Esophagus (tissue), 2 donors: ENCODE data around the gene RGS5. TPM values are rescaled to one million over a fixed set of nuclear protein-coding genes. Genes with fewer than 3 reads are reported as not detected.

Source experiments
- H3K27ac ChIP-seq, 2 donors: one replicate each; pipeline ENCODE4 v1.5.1; 2013; ENCODE audit warnings: low read depth in 2 of 2, mild to moderate bottlenecking in 2 of 2, inconsistent platforms in 1 of 2, low read length in 1 of 2, moderate library complexity in 1 of 2
- H3K27me3 ChIP-seq, 2 donors: one replicate each; pipeline ENCODE4 v1.6.1; 2013; ENCODE audit warnings: low read length in 2 of 2, control low read depth in 1 of 2, mild to moderate bottlenecking in 1 of 2; ENCODE audit not compliant: insufficient read depth in 2 of 2, control insufficient read depth in 1 of 2
- H3K36me3 ChIP-seq, 2 donors: one replicate each; pipeline ENCODE4 v1.6.1; 2013; ENCODE audit warnings: low read length in 1 of 2; ENCODE audit not compliant: control insufficient read depth in 2 of 2, insufficient read depth in 2 of 2
- H3K4me1 ChIP-seq, 2 donors: one replicate each; pipeline ENCODE4 v1.6.1; 2013; ENCODE audit warnings: low read length in 1 of 2; ENCODE audit not compliant: control insufficient read depth in 2 of 2, insufficient read depth in 2 of 2
- H3K4me3 ChIP-seq, 2 donors: one replicate each; pipeline ENCODE4 v1.5.1; 2013; ENCODE audit warnings: low read length in 2 of 2, mild to moderate bottlenecking in 2 of 2, low read depth in 1 of 2, moderate library complexity in 1 of 2
- H3K9me3 ChIP-seq, 2 donors: one replicate each; pipeline ENCODE4 v1.6.1; 2013; ENCODE audit warnings: mild to moderate bottlenecking in 2 of 2, low read depth in 1 of 2, low read length in 1 of 2, moderate library complexity in 1 of 2; ENCODE audit not compliant: control insufficient read depth in 2 of 2, insufficient read depth in 1 of 2
- WGBS, 2 donors: extraction: QIAGEN DNeasy Blood & Tissue Kit; methylation state at CpG; one replicate each; pipeline ENCODE4 v1.1.7; 2013; 5-methylcytosine and 5-hydroxymethylcytosine counted together
- polyA plus RNA-seq, 2 donors: library from polyadenylated mRNA; stranded (reverse); fragments of 200-250 nt; gene quantifications; one replicate each; pipeline ENCODE4 v1.2.3, GENCODE V29; 2013
- donor health status: healthy with polysubstance abuse.
- donor health status: Bipolar disorder and iron deficiency.

The RGS5 gene
- polyA plus RNA-seq, 2 donors = 7.1 to 10.8 TPM

GRCh38 chr1:163227126-163227525 lies 24.4 kb upstream of the RGS5 start:
- WGBS, 2 donors = 71 to 88% methylated on average over 1 of the region's 1 CpG
- Histone ChIP-seq H3K4me3 (no peak overlapping the region), H3K9me3 (no peaks in the 10 kb centered on the region), H3K27ac (no peak overlapping the region), H3K27me3 (no peaks in the 10 kb centered on the region), H3K36me3 (no peaks in the 10 kb centered on the region), H3K4me1 (no peaks in the 10 kb centered on the region)

GRCh38 chr1:163213626-163214025 lies 10.9 kb upstream of the RGS5 start:
- H3K4me1 ChIP-seq = no peaks in the 10 kb centered on the region
- H3K27ac ChIP-seq = no peak overlapping the region
- H3K9me3 ChIP-seq = no peaks in the 10 kb centered on the region
- H3K27me3 ChIP-seq = no peaks in the 10 kb centered on the region
- no peak overlapping the region for H3K4me3 ChIP-seq
- no peaks in the 10 kb centered on the region for H3K36me3 ChIP-seq
- 76 to 84% methylated on average over 4 of the region's 4 CpGs for WGBS, 2 donors

GRCh38 chr1:163211667-163212066 lies 9.0 kb upstream of the RGS5 start:
- Histone ChIP-seq H3K27me3 (no peaks in the 10 kb centered on the region), H3K9me3 (no peaks in the 10 kb centered on the region), H3K27ac (no peak overlapping the region), H3K4me1 (no peaks in the 10 kb centered on the region), H3K36me3 (no peaks in the 10 kb centered on the region), H3K4me3 (no peak overlapping the region)
- 69 to 77% methylated on average over 2 of the region's 2 CpGs for WGBS, 2 donors

- Histone ChIP-seq H3K27ac (no peak overlapping the region), H3K27me3 (no peaks in the 10 kb centered on the region), H3K9me3 (no peaks in the 10 kb centered on the region), H3K36me3 (no peaks in the 10 kb centered on the region), H3K4me3 (no peak overlapping the region), H3K4me1 (no peaks in the 10 kb centered on the region)
These were observed 2.8 kb upstream of the RGS5 start for GRCh38 chr1:163205513-163205912.

GRCh38 chr1:163203561-163203960 lies 845 bp upstream of the RGS5 start:
- Histone ChIP-seq H3K4me3 (no peak overlapping the region), H3K27ac (no peak overlapping the region)
- whole genome bisulfite sequencing, 2 donors = 50 to 57% methylated on average over 1 of the region's 1 CpG

GRCh38 chr1:163201906-163202305 lies 810 bp downstream of the RGS5 start:
- no peak overlapping the region for H3K27ac ChIP-seq
- no peaks in the 10 kb centered on the region for H3K4me1 ChIP-seq
- 58 to 64% methylated on average over 1 of the region's 1 CpG for WGBS, 2 donors
- no peaks in the 10 kb centered on the region for H3K36me3 ChIP-seq
- no peaks in the 10 kb centered on the region for H3K27me3 ChIP-seq
- no peak overlapping the region for H3K4me3 ChIP-seq
- H3K9me3 ChIP-seq = no peaks in the 10 kb centered on the region

More at GRCh38 chr1:163203561-163203960, 845 bp upstream of the RGS5 start:
- Histone ChIP-seq H3K9me3 (no peaks in the 10 kb centered on the region), H3K36me3 (no peaks in the 10 kb centered on the region), H3K4me1 (no peaks in the 10 kb centered on the region), H3K27me3 (no peaks in the 10 kb centered on the region)

GRCh38 chr1:163197022-163197421 lies 5.7 kb downstream of the RGS5 start:
- H3K27ac ChIP-seq = no peak overlapping the region
- 64 to 81% methylated on average over 4 of the region's 4 CpGs for WGBS, 2 donors
- no peaks in the 10 kb centered on the region for H3K36me3 ChIP-seq
- peaks cover 0 to 3% of the 10 kb centered on the region in 2 donors for H3K27me3 ChIP-seq
- H3K4me1 ChIP-seq = no peaks in the 10 kb centered on the region
- H3K4me3 ChIP-seq = no peak overlapping the region
- H3K9me3 ChIP-seq = no peaks in the 10 kb centered on the region

GRCh38 chr1:163196449-163196787 lies 6.3 kb downstream of the RGS5 start:
- H3K4me3 ChIP-seq = no peak overlapping the region
- no peaks in the 10 kb centered on the region for H3K4me1 ChIP-seq
- no peaks in the 10 kb centered on the region for H3K9me3 ChIP-seq
- peaks cover 0 to 3% of the 10 kb centered on the region in 2 donors for H3K27me3 ChIP-seq
- H3K27ac ChIP-seq = no peak overlapping the region
- no peaks in the 10 kb centered on the region for H3K36me3 ChIP-seq

GRCh38 chr1:163195728-163196448 lies 6.8 kb downstream of the RGS5 start:
- Histone ChIP-seq H3K9me3 (no peaks in the 10 kb centered on the region), H3K27ac (no peak overlapping the region), H3K4me3 (no peak overlapping the region), H3K4me1 (no peaks in the 10 kb centered on the region), H3K36me3 (no peaks in the 10 kb centered on the region), H3K27me3 (peaks cover 0 to 3% of the 10 kb centered on the region in 2 donors)
- 42 to 52% methylated on average over 5 of the region's 5 CpGs for WGBS, 2 donors

- Histone ChIP-seq H3K4me3 (no peak overlapping the region), H3K27me3 (peaks cover 0 to 3% of the 10 kb centered on the region in 2 donors), H3K4me1 (no peaks in the 10 kb centered on the region), H3K36me3 (no peaks in the 10 kb centered on the region), H3K27ac (no peak overlapping the region), H3K9me3 (no peaks in the 10 kb centered on the region)
- 86 to 96% methylated on average over 1 of the region's 1 CpG for WGBS, 2 donors
These were observed 11.4 kb downstream of the RGS5 start for GRCh38 chr1:163191301-163191700.
